Raji (cell line): ENCODE data around the gene PLXNB1.

Experiments used
- POLR2A ChIP-seq: IDR thresholded peaks from 2 replicates; pipeline ENCODE4 v1.6.1; 2011; ENCODE audit warnings: low read depth, low read length, control low read depth; ENCODE audit not compliant: insufficient read depth

PLXNB1 gene

DNA sequence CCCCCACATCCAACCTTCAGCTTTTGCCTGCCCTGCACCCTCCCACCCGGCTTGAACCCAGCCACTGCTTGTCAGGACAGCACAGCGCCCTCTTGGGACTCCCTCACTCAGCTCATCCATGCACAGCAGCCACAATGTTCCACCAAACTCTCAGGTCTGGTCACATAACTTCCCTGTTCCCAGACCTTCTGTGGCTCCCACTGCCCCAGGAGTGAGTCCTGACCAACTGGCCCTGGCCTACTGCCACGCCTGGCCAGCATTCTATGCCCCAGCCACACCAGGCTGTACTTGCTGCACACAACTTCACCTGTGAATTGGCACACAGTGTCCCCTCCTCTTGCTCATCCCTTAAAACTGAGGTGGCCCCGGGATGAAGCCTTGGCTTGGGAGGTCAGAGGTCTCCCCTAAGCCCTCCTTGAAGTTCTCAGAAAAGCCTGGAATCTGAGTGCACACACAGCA, 21.0 kb downstream of the PLXNB1 start:
- no peak for TF ChIP-seq POLR2A

DNA sequence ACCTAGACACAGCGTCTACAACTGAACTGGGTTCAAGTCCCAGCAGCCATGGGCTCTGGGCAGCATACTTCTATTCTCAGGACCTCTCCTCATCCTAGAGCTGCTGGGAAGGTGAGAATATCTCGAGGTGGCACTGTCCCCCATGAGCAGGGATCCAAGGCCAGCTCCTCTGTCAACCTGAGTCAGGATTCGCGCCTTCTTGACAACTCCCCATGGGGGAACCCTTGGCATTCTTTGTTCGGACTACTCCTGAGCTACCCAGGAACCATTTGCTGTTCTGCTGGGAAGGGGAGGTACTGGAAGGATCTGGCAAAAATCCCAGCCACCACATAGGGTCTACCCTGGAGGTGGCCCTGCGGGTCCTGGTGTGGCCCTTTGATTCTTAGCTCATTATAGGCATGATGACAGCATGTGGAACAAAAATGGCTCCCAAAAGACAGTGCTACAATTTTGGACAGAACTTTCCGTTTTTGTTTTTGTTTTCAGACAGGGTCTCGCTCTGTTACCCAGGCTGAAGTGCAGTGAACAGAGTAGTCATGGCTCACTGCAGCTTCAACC, 22.3 kb downstream of the PLXNB1 start:
- no peak for TF ChIP-seq POLR2A

DNA sequence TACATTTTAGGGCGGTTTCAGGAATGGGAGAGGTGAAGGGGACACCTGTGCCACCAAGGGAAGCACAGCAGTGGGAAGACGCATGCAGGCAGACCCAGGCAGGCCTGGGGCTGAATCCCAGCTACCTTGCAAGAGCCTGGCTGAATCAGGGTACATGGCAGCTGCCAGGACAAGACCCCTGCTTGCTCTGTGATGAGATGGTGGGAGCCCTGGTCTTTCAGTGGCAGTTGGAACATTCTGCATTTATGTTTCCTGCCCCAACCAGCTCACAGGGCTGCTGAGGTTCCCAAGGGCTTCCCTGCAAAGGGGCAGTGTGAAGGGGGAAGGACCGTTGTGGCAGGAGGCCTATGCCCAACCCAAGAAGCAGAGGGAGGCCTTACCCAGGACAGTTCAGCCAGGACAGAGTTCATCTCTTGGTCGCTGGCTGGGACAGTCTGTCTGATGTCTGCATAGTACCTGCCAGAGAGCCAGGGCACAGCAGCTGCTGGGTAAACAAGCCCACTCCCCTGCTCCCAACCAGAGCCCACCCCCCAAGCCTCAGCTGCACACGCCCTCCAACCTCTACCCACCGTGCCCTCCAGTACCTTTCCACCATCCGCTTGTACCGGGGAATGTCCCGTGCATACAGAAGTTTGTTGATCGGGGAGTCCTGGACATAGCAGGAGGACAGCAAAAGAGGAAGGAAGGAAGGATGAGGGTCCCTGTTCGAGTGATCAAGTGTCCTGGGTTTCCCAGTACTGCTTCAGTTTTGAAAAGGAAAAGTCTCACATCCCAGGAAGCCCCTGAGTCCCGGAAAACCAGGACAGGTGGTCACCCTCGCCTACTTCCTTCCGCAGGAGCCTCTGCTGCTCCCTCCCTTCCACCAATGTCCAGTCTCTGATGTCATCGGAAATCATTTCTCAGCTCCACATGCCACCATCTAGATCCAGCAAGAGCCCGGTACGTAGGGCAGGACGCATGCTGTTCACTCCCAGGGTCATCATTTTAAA, 23.1 kb downstream of the PLXNB1 start:
- no peak for TF ChIP-seq POLR2A

DNA sequence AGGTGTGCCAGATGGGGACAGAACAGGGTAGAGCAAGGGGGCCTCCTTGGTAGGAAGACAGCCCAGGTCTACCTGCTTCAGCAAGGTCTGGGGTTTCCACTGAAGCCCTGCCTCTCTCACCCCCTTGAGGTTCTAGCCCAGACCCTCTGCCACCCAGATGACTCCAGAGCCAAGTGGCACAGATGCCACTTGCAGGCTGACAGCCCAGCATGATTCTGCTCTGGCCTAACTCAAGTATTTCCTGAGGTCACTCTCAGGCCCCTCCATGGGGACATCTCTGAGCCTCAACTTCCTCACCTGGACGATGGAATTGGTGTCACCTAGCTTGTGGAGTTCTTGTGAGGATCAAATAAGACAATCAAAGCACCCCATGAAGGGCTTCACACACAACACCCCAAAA, 23.9 kb downstream of the PLXNB1 start:
- TF ChIP-seq POLR2A, result no peak

DNA sequence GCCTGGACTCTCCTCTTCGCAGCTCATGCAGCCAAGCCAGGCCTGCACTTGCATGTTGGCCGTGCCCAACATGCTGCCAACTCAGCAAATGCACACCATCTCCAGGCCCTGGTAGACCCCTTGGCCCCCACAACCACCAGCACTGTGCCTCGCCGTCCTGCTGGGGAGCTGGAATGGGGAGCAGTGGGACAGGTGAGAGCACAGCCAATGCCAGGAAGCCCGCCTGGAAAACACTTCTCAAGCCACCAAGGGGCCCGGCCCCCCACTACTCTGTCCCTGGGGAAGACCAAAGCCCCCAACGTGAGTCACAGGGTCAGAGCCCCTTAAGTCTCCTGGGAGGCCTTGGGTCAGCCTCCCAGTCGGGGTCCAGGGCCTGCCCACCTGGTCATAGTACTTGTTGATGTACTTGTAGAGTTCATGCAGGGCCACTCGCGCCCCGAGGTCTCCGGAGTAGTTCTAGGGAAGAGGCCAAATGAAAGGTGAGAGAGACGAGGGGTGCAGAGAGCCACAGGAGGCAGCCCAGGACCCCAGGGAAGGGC, 24.5 kb downstream of the PLXNB1 start:
- TF ChIP-seq POLR2A, result no peak

DNA sequence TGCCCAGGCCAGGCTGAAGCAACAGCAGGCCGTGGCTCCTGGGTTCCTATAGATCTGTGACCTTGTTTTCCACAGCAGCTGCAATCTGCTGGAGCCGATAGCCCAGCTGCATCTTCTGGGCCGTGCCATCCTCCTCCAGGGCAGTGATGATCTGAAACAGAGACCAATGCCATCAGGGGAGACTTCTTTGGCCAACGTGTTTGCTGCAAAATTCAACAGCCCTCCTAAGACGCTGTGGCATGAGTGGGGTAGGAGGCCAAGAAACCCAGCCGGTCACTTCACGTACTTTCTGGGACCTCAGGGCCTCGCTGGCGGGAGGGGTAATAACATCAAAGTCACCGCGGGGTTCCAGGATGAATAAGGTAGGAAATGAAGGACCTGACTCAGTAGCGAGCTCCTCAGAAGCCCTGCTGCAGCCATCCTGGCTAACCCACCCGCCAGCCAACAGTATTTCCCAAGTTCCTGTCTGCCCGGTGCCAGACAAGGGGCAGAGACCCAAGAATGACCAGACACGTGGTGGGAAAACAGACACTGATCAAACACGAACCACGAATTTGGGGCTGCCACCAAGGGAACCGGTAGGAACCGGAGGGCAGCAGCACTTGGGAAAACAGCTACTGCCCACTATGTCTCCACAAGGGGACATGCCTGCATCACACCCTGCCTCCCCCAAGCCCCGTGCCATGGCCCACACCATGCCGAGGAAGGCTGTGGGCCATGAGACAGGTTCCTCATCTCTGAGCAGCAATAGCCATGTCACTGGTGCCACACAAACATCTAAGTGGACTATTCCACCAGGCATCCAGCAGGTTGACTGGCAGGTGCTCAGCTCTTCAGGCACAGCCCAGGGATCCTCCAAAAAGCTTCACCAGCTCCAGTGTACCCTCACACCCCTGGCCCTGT, 25.2 kb downstream of the PLXNB1 start:
- TF ChIP-seq POLR2A, result no peak

DNA sequence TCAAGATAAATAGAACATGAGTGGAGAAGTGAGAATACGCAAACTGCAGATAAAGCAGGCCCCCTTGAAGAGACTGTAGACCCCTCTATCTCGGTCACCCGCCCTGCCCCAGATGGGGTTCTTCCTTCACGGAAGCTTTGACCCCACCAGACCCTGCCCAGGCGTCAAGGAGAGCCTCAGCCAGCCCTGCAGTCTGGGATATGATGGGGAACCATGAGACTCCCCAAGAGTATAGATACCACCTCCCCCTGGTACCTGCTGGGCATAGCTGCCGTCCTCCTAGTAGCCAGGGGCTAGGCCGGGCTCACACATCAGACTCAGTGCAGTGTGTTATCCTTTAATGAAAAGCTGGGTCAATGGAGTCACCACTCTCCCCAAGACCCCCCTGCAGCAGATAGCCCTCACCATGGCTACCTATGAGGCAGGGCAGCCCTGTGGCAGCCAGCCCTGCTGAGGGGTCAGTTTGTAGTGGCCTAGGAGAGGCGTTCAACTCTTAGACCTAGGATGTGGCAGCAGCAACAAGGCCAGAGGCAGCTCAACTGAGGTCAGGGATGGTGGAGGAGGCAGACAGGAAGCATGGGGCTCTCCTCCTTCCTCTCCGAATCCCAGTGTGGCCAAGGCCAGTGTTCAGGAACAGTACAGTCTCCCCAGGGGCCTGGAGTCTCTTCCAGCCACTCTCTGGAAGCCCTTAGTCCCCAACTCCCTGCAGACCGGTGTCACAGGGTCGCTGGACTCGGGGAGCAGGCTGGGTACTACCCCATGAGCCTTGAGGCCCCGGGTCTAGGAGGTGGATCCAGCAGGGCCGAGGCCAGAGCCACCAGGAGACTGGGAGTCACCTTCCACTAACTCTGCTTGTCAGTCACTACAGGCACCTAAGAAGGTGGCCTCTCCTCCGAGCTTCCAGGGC, 26.1 kb downstream of the PLXNB1 start:
- TF ChIP-seq POLR2A, result no peak

DNA sequence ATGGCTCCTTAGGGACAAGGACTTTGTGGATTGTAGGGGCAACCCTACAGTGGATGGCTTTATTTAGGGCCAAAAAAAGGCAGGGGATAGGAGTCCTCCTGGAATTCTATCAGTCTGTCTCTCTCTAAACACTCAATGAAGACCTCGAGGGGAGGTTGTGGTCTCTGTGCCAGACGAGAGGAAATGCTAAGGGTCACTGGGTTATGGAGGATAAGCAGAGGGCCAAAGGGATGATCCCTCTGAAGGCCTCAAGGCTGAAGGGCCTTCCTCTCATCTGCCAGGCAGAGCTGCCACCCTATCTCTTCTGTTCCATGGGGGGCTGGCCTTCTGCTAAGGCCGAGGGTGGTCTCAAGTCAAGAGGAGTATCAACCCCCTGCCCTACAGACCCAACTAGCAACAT, 27.0 kb downstream of the PLXNB1 start:
- TF ChIP-seq POLR2A, result no peak

DNA sequence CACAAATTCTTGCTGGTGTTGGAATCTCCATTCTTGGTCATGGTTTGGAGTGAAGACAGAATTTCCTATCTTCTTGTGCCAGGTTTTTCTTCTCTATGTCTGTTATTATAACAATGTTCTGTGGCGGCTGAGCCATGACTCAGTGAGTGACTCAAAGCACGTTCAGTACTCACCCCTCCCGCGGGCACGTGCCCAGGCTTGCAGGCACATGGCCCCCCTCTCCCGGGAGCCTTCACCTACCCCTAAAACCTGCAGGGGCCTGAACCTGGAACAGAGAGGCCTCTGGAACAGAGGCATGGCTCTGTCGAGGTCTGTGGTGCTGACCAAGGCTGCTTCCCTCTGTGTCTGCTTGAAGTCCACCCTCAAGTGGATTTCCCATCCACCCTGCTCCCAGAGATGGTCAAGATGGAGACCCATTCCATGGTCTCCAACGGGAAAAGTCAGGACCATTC, 27.6 kb downstream of the PLXNB1 start:
- TF ChIP-seq POLR2A, result no peak

DNA sequence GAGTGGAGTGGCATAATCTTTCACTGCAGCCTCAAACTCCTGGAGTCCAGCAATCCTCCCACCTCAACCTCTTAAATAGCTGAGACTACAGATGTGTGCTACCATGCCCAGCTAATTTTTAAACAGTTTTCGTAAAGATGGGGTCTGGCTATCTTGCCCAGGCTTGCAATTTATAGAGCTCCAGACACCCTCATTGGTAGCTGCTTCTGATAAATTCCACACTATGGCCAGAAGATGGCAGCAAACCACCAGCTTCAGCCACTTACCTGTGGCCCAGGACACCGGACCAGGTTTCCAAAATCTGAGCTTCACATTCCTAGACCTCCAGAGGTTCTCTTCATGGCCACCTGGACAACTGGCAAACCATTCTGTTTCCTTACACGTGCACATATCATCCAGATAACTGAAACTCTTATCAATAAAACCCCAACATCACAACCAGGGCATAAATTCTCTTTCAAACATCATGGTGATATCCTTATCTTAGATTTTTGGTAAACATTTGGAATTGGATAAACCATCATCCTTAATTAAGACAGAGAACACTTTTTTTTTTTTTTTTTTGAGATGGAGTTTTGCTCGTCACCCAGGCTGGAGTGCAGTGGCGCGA, 29.0 kb downstream of the PLXNB1 start:
- no peak for TF ChIP-seq POLR2A

DNA sequence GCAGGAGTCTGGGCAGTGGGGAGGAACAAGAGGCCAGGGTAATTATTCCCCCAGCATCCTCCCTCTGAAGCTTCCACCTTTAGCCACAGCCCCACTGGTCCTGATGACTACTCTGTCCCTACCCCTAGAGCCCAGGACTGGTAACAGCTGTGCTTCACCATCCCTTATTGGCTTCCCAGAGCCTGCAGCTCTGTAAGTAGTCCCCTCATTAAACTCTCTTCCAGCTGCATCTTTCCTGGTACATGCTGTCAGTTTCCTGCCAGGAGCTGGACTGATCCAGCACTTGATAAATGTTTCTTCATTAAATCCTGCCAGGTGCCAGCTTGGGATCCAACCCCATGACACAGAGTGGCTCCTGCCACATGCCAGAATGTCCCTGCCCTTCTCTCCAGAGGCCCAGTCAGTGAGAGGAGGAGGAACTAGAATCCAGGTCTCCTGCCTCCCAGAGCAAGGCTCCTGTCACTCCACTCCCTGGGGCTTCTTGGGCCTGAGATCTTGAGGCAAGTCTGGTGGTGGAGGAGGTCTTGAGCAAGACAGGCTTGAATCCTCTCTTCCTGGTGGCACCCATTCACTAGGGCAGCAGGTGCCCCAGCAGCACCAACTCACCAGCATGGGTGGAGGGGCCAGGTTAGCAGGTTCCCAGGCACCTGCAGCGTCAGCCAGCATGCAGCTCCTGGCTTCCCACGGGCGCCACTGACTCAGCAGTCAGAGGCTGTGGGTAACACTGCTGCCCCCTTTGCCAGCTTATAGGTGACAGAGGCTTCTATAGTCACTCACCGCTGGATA, 30.3 kb downstream of the PLXNB1 start:
- TF ChIP-seq POLR2A, result no peak

DNA sequence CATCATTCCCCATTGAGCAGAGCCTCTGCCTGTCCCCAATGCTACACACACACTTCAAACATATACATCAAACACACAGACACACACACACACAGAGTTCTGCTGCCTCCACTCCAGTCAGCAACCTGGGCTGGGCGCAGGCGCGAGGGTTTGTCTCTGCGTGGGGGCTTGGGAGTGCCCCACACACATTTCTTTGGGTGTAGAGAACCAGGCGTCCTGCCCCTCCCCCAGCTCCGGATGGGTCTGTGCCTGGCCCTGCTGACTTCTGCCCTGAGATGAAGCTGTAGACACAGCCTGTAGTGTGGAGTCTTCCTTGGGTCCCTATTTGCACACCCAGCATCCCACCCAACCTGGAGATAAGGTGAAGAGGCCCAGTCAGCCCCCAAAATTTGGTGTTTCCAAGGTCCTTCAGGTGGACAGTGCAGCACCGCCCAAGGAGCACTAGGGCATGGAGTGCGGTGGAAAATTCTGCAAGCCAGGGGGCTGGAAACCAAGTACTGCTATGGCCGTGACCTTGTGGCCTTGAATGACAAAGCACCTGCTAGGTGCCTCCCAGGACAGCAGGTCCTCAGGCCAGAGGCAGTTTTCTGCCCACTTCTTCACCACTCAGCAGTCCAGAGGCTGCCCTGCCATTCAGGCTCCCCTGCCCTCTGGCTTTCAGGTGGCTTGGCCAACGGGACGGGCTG, 31.0 kb downstream of the PLXNB1 start:
- no peak for TF ChIP-seq POLR2A
